Loucy (cell line): ENCODE measurements around the gene INPP5J.

ENCODE experiments used
- CTCF ChIP-seq: fragments of 200-600 bp; sonication (generic); conservative IDR thresholded peaks from 2 replicates; pipeline ENCODE4 v1.5.1; 2014; ENCODE audit warnings: mild to moderate bottlenecking, antibody characterized with exemption, low read length
- EZH2phosphoT487 ChIP-seq: fragments of 200-600 bp; IDR thresholded peaks from 2 replicates; pipeline ENCODE4 v1.6.1; 2018; ENCODE audit warnings: antibody characterized with exemption, mild to moderate bottlenecking, moderate library complexity, borderline replicate concordance

DNA sequence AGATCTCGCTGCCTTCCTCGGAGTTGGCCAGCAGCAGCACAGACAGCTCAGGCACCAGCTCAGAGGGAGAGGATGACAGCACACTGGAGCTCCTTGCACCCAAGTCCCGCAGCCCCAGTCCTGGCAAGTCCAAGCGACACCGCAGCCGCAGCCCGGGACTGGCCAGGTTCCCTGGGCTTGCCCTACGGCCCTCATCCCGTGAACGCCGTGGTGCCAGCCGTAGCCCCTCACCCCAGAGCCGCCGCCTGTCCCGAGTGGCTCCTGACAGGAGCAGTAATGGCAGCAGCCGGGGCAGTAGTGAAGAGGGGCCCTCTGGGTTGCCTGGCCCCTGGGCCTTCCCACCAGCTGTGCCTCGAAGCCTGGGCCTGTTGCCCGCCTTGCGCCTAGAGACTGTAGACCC is 11.1 kb downstream of the INPP5J start:
- TF ChIP-seq CTCF (no peak), EZH2phosphoT487 (no peak)
